G401 (cell line): Measurements from ENCODE around the gene ASXL1. TPM values are rescaled to one million over a fixed set of nuclear protein-coding genes. Genes with fewer than 3 reads are reported as not detected.
A peak's percentile ranks its signal among the peaks of the same experiment; 100 is the strongest.
"Not testable (repeated sequence)": the region's sequence is repeated elsewhere in the genome, so short reads cannot be mapped to it uniquely, and the experiment has no call there.

Experiments
- DNase-seq: peaks from one replicate; pipeline ENCODE4 v3.0.0-alpha.2; 2015; ENCODE audit warnings: low spot score
- in situ Hi-C: cut with HindIII; loops from 2 replicates; pipeline ENCODE4 v1.10.0; 2016; ENCODE audit warnings: low sequenced_read_pairs, mixed read lengths
- total RNA-seq: library from RNA; depleted of rRNA; stranded (reverse); fragments of >200 nt; shearing (Covaris generic); gene quantifications from 2 replicates; pipeline ENCODE4 v1.2.3, GENCODE V29; 2014; rRNA removed

Gene ASXL1
- 21.0 and 31.0 TPM in 2 replicates for total RNA-seq

GRCh38 chr20:32357869-32358631, at the start of gene ASXL1:
TSS of gene ASXL1 (plus strand) at chr20:32358331. CDS start at chr20:32358776, 445 bp downstream.
- peak; percentile 96 for DNase-seq
- in situ Hi-C loops, result no loop called here

GRCh38 chr20:32312718-32313424, 45.3 kb upstream of the ASXL1 start:
- DNase-seq, result no peak
- in situ Hi-C loops, result no loop called here

DNA sequence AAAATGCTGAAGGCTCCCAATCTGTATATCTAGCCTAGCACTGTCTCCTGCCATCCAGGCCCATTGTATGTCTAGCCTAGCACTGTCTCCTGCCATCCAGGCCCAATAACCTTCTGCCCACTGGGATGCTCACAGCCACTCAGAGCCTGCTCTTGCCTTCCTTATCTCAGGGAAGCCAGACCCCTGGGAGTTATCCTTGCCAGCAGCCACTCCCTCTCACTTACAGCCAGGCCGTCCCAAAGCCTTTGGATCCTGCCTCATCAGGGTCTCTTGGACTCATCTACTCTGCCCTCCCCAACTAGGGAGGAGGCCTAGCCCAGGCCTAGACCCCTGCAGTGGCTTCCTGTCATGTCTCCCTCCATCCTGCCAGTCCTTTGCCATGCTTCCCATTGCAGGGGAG, 43.4 kb upstream of the ASXL1 start:
- DNase-seq, result no peak
- in situ Hi-C loops, result no loop called here

GRCh38 chr20:32315399-32315798, 42.7 kb upstream of the ASXL1 start:
- in situ Hi-C loops, result no loop called here
- DNase-seq, result no peak

- in situ Hi-C loops, result no loop called here
- no peak for DNase-seq
Observed at GRCh38 chr20:32315891-32316290, 42.2 kb upstream of the ASXL1 start.

DNA sequence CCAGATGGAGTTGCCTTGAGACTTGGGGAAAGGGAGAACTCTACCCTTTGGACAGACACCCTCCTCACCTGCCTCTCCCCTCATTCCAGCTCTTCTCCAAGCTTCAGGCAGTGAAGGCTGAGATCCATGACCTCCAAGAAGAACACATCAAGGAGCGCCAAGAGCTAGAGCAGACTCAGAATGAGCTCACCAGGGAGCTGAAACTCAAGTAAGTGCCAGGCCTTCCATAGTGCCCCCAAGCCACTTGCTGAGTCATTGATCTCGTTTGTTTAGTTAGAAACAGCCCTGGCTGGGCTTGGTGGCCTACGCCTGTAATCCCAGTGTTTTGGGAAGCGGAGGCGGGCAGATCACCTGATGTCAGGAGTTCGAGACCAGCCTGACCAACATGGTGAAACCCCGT, 41.5 kb upstream of the ASXL1 start:
- in situ Hi-C loops, result no loop called here
- no peak for DNase-seq

DNA sequence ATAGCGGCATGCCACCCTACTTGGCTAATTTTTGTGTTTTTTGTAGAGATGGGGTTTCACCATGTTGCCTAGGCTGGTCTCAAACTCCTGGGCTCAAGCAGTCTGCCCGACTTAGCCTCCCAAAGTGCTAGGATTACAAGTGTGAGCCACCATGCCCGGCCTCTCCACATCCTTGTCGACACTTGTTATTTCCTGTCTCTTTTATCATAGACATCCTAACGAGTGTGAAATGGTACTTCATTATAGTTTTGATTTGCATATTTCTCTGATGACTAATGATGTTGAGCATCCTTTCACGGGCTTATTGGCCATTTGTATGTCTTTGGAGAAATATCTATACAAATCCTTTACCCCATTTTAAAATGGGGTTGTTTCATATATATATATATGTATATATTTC, 39.0 kb upstream of the ASXL1 start:
- in situ Hi-C loops, result no loop called here
- no peak for DNase-seq

DNA sequence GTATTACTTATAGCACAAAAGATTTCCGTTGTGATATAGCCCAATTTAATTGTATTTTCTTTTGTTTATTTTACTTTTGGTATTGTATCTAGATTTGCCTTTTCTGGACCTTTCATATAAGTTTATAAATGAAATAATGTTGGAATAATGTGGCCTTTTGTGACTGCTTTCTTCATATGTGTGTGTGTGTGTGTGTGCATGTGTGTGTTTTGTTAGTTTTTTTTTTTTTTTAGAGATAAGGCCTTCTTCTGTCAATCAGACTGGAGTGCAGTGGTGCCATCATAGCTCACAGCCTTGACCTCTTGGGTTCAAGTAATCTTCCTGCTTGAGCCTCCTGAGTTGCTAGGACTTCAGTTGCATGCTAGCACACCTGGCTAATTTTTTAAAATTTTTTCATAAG, 37.8 kb upstream of the ASXL1 start:
- no peak for DNase-seq
- in situ Hi-C loops, result no loop called here

- DNase-seq, result no peak
- in situ Hi-C loops, result no loop called here
Observed at GRCh38 chr20:32321390-32321789, 36.7 kb upstream of the ASXL1 start.

DNA sequence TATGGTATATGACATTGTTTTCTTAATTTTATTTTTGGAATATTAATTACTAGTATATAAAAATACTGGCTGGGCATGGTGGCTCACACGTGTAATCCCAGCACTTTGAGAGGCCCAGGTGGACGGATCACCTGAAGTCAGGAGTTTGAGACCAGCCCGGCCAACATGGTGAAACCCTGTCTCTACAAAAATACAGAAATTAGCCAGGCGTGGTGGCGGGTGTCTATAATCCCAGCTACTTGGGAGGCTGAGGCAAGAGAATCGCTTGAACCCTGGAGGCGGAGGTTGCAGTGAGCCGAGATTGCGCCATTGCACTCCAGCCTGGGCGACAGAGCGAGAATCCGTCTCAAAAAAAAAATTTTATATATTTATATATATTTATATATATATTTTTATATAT, 35.9 kb upstream of the ASXL1 start:
- DNase-seq, in situ Hi-C loops: not testable (repeated sequence)

DNA sequence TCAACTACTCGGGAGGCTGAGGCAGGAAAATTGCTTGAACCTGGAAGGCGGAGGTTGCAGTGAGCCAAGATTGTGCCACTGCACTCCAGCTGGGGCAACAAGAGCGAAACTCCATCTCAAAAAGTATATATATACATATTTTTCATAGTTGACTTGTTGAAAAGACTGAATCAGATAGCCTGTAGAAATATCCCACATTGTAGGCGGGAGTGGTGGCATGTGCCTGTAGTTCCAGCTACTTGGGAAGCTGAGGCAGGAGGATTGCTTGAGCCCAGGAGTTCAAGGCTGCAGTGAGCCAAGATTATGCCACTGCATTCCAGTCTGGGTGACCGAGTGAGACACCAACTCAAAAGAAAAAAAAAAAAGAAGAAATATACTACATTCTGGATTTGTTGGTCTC, 34.4 kb upstream of the ASXL1 start:
- DNase-seq, in situ Hi-C loops: not testable (repeated sequence)

DNA sequence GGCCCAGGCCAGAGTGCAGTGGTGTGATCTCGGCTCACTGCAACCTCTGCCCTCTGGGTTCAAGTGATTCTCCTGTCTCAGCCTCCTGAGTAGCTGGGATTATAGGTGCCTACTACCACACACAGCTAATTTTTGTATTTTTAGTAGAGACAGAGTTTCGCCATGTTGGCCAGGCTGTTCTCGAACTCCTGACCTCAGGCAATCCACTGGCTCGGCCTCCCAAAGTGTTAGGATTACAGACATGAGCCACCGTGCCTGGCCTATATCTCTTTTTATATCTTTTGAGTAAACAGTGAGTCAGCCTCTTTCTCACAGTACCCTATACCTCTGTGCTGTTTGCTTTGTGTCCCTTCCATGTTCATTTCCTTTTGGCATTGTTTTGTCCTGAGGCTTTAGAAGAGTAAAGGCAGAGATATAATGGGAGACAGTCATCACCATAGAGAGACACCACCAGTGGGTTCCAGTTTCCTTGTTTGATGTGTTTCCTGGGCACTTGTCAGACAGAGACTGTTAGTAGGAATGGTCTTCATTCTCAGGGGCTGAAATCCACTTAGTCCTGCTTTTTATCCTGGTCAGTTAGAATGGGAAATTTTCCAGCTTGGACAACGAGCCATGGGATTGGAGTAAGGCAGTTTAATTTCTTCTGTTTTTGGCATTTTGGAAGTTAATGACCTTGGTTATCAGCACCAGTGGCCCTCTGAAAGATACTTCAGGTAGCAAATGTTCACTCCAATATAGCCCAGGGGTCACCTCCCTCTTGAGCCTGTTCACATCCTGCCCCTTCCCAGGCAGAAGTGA, 32.2 kb upstream of the ASXL1 start:
- DNase-seq, result no peak
- in situ Hi-C loops, result no loop called here

DNA sequence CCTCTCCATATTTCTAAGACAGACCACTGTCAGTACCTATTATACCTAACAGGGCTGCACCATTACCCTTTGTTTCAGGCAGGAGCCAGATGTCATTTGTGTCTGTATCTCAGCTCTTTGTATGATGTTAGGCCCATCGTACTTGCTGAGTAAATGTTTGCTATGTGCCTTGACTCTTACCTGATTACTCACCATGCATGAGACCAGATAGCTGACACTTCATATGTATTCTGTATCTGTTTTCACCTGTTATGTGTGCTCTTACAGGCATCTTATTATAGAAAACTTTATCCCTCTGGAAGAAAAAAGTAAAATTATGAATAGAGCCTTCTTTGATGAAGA, 31.7 kb upstream of the ASXL1 start:
- in situ Hi-C loops, result no loop called here
- no peak for DNase-seq

GRCh38 chr20:32327087-32327681, 30.9 kb upstream of the ASXL1 start:
- DNase-seq, result no peak

DNA sequence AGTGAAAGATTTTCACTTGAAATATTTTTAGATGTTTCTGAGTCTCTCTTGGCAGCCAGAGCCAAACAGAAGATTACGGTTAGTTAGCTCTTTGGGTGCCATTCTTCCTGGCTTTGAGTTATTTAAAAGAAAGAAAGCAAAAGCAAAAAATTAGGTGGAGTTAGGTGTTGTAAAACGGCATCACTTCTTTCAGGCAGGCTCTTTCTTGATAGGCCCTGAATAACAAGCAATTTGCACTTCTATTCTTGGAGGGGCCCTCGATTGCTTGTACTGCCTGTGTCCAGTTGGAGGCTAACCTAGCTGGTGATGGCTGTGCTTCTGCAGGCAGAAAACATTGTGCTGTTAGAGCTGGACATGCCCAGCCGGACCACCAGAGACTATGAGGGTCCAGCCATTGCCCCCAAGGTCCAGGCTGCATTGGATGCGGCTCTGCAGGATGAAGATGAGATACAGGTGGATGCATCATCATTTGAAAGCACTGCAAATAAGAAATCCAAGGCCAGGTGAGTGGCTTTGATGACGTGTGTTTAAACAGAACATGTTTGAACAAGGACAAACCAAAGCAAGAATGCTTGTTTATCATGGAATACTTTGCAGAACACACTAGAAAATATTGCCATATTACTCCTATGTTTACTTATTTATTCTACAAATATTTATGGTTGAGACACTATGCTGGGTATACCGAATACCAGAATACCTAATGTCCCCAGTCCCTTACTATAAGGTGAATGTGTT, 28.1 kb upstream of the ASXL1 start:
- in situ Hi-C loops, result no loop called here

More at GRCh38 chr20:32327087-32327681, 30.9 kb upstream of the ASXL1 start:
- in situ Hi-C loops, result no loop called here

GRCh38 chr20:32330555-32330897, 27.6 kb upstream of the ASXL1 start:
- in situ Hi-C loops, result no loop called here
- no peak for DNase-seq

More for the DNA sequence above, 28.1 kb upstream of the ASXL1 start:
- DNase-seq, result no peak

- in situ Hi-C loops, result no loop called here
Observed at GRCh38 chr20:32332614-32333013, 25.5 kb upstream of the ASXL1 start.

DNA sequence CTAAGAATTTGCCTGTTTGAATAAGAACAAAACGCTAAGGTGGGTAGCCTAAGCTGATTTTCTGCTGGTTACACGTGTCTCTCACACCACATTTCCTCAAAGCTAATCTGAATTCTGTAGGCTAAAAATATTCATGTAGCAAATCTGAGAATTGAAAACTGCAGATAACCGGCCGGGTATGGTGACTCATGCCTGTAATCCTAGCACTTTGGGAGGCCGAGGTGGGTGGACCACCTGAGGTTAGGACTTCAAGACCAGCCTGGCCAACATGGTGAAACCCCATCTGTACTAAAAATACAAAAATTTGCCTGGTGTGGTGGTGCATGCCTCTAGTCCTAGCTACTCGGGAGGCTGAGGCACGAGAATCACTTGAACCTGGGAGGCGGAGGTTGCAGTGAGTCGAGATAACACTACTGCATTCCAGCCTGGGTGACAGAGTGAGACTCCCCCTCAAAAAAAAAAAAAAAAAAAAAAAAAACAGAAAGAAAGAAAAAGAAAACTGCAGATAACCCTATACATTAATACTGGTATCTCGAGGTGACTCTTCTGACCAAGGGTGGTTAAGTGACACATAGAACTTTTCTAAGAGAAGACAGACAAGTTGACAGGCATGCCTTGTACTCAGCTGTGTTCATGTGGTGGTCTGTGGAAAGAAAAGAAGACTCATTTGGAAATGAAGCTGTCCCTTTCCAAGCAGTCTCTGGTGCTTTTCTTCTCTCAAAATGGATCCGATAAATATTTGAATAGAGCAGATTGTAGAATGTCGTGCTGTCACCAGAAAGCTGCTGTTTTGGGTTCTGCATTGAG, 24.7 kb upstream of the ASXL1 start:
- in situ Hi-C loops, result no loop called here
- no peak for DNase-seq

More at GRCh38 chr20:32332614-32333013, 25.5 kb upstream of the ASXL1 start:
- DNase-seq, result no peak
